Effector CD4-positive, alpha-beta T cell (primary cell): Measurements from ENCODE around the gene C22orf15.

Source experiments
- DNase-seq: peaks from one replicate; pipeline ENCODE4 v3.0.0-alpha.2; 2020

The C22orf15 gene

DNA sequence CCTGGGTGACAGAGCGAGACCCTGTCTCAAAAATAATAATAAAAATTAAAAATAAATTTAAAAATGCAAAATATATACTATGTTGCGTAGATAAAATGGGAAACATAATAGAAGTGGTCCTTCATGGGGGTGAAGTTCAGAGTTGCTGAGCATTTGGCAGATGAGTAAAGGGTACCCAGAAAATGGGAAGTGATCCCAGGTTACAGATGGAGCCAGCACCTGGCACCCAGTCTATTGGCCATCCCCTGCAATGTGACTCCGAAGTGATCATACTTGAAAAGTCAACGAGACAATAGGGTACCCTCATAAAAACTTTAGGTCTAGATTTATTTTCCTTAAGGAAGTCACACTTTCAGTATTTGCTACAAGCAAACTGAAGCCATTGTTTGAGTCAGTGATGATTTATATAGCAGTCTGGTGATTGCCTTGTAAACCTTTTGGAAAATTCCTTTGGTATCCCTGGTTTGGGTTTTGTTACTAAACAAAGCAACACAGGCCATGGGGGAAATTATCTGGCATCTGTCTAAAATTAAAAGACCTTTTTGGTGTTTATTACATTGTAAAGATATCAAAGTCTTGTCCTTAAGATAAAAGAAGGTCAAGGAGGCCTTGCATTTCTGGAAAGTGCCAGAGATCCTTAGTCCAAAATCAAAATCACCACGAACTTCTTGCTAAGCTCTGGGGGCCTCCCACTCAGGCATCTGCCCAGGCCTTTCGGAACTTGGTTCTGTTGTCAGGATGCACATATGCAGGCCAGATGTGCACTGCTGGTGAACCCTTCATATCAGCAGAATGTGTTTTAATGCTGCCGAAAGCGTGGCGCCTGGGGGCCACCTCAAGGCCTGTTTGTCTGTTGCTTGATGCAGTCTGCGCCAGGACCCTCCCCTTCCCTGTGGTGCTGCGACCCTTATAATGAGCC is 28.3 kb downstream of the C22orf15 start:
- no peak for DNase-seq

DNA sequence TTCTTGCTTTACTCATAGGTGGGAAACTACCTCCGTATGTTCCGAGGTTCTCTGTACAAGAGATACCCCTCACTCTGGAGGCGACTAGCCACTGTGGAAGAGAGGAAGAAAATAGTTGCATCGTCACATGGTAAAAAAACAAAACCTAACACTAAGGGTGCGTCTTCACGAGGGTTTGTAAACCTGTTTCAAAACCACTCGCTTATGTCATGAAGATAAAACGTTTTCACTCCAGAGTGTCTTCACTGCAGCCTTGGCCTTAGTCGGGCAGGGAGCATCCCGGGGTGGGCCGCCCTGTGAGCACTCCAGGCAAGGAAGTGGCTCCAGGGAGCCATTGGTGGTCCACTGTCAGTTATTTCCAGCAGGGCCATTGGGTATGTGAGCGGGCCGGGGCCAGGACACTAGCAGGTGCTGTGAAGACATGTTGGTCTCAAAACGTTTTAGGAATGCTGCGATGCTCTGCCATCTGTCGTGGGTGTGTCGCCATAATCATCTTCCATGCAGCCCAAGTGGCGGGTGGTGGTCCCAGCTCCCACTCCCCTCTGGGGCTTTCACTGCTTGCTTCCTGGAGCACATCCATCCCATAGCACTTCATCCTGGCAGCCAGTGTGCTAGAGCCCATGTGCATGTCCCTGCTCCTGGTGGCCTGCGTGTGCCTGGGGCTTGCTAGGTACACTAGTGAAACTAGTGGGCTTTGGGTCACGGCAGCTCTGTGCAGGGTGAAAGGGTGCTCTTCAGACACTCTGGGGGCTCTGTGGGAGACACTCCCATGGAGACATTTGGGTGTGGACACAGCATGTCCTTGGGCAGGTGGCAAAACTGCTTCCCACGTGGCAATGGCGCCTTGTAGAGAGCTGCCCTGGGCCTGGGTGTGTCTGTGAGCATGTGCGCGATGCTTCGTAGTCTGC is 29.2 kb downstream of the C22orf15 start:
- DNase-seq = no peak

DNA sequence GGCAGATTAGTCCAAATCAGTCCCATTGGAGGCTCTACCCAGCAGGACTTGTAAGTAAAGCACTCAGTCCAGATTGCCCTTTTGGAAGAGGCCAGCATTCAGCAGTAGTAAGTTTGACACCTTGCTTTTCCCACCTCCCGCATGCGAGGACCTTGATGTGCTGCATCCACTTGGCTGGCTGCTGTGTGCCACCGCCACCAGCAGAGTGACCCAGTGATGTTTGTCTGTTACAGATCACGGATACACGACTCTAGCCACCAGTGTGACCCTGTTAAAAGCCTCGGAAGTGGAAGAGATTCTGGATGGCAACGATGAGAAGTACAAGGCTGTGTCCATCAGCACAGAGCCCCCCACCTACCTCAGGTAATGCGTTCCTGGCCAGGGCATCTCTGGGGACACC is 30.5 kb downstream of the C22orf15 start:
- no peak for DNase-seq

DNA sequence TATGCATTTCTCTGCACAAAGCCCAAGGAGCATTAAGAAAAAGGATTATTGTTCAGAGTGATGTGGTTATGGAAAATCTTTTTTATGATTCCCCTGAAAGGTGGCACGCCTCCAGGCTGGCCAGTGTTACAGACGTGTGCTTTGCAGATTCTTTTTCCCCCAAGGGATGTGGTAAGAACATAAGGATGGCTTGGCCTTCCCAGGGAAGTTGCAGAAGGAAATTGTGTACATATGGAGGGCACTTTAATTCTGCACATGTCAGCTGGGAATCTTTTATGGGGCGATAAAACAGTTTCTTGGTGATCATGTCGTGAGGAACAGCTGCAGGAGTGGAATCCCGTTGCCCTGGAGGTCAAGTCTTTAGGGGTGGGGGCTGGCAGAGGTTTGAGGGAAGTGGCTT is 33.7 kb downstream of the C22orf15 start:
- no peak for DNase-seq

DNA sequence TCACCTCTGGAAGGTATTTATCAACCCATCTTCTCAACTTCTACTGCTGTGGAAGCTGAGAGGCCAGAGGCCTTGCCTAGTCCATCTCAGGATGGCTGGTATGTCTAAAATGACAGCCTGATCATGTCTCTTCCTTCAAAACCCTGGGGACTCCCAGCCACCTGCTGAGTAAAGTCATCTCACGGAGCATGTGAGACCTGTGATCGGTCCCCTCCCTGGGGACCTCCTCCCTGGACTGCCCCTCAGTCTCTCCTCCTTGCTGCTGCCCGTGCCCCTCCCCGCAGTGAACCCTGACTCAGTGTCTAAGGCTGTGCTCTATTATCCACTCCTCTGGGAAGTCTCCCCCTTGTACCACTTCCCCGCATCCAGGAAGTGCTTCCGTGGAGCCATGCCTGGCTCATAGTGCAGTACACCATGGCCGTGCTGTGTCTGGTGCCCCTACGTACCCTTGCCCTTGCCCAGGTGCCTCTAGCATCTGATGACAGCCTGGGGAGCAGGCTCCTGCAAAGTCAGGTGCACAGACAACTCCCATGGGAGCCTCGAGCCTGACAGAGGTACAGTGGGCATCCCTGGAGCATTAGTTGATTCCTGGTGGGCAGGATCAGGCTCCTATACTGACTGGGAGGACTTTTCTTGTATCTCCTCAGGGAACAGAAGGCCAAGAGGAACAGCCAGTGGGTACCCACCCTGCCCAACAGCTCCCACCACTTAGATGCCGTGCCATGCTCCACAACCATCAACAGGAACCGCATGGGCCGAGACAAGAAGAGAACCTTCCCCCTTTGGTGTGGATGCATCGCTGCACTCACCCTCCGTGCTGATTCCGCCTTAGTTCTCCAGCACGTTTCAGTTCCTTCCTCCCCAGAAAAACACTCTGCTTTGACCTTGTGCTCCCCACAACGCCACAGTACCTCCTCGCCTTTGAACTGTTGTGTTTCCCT is 37.8 kb downstream of the C22orf15 start:
- no peak for DNase-seq

DNA sequence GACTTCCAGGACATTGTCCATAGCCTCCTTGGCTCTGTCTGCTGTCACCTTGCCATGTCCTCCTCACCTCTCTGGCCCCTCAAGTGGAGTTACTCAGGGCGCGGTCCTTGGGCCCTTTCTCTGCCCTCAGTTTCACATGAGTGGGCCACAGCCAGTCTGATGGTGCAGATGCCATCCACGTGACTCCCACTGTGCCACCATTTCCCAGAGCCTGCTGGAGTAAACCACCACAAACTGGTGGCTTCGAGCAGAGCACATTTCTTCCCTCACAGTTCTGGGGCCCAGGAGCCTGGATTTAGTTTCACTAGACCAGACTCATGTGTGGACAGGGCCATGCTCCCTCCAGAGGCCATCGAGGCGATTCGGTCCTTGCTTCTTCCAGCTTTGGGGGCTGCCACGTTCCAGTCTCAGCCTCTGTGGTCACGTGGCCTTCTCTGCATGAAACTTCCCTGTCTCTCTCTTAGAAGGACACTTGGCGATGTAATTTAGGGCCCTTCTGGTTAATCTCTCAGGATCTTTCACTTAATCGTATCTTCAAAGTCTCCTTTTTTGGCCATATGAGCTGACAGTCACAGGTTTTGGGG is 38.5 kb downstream of the C22orf15 start:
- DNase-seq = no peak

DNA sequence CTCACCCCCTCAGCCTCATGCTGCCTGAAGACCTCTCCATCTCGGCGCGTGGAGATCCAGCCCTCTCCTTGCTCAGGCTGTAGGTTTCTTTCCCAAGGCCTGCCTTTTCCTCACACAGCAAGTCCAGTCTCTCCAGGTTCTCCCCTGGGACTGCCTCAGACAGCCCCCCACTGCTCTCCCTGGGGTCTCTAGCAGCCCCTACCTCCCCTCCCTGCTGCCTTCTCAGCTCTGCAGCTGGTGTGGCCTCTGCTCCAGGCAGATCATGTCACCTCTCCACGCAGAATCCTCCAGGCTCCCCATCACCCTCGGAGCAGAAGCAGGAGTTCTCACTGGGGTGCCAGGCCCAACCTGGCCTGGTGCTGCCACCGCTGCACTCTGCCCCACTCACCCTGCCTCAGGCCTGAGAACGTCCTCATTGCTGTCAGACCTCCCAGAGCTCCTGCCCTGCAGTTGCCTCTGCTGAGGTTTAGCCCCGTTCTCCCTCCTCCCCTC is 39.1 kb downstream of the C22orf15 start:
- DNase-seq = no peak

DNA sequence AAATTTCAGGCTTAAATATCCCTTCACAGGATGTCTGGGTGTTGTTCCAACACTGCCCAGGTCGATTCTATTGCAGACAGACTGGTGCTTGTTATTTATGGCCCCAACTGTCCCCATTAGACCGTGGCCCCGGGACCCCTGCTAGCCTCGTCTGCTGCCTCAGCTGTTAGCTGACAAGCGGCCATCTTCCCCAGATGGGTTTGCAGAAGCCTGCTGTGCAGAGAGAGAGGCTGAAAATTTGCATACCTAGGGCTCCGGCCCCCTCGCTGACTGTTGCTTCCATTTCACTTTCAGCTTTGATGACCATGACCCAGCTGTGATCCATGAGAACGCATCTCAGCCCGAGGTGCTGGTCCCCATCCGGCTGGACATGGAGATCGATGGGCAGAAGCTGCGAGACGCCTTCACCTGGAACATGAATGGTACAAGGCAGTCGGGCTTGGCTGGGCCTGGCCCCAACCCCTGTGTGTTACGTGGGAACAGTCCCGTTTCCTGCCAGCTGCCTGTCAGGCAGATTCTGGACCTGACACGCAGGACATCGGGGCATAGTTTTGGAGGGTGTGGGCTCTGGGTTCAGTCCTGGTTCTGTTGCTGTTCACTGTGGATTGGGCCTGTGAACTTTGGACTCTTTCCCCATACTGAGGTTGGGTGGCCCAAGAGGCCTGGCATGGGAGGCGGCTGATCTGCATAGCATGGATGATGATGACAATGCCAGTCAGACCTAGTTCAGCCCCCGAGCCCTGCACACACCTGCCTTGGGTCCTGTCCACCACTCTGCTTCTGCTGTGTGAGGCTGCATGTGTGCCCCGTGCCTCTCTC is 40.4 kb downstream of the C22orf15 start:
- DNase-seq = no peak

DNA sequence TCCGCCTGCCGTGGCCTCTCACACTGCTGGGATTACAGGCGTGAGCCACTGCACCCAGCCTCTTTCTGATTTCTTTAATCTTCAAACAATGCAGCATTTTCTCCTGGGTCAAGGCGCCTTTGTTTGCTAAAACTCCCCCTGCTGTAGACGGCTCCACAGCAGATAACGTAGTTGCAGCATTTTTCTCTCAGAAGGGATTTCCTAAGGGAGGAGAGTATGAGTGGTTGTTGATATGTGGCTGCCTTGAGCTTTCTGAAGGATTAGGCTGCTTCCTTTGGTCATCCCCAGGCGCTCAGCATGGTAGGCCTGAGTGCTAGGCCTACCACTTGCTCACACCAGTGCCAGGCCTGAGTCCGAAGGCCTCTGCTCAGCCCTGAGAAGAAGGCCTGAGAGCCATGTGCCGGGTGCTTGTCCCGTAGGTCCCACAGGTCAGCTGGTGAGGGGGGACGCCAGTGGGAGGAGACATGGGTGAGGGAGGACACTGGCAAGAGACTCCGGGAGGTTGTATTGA is 42.0 kb downstream of the C22orf15 start:
- no peak for DNase-seq

DNA sequence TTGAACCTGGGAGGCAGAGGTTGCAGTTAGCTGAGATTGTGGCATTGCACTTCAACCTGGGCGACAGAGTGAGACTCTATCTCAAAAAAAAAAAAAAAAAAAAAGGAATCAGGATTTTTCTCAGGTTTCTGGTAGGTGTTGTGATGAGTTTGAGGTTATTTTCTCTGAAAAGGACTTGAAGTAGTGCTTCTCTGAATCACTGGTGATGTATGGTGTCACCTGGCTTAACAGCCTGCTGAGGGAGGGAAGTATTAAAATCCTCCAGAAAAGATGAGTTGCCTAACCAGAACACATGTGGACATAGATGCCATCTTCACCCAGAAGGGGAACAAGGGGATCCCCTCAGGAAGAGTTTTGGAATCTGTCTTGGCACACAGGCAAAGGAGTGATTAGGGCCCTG is 44.0 kb downstream of the C22orf15 start:
- DNase-seq = no peak

DNA sequence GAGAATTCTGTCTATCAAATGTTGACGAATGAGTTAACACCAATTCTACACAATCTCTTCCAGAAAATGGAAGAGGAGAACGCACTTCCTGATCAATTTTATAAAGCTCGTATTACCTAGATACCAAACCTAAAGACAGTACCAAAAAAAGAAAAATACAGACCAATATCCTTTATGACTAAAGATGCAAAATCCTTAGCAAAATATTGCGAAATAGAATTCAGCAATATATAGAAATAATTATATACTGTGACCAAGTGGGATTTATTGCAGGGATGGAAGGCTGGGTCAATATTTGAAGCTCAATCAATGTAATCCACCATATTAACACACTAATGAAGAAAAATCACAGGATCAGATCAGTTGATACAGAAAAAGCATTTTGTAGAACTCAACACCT is 49.6 kb downstream of the C22orf15 start:
- no peak for DNase-seq
